ENCODE data around the gene MUTYH.

DNA sequence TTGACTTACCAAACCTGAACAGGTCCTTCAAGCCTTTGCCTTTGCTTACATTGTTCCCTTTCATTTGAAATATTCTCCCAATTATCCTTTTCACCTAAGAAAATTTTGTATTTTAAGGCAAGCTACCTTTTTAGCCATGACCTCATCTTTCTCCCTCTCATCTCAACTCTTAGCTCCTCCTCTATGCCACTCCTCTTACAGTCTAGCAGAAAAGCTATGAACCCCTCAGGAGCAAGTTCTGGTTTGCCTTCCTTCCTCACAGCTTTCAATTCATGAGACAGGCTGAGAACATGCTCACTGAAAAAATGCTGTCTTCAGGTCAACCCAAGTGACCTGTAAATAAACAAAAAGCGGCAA, 8.3 kb upstream of the MUTYH start:
- TF ChIP-seq, protein P1, sequence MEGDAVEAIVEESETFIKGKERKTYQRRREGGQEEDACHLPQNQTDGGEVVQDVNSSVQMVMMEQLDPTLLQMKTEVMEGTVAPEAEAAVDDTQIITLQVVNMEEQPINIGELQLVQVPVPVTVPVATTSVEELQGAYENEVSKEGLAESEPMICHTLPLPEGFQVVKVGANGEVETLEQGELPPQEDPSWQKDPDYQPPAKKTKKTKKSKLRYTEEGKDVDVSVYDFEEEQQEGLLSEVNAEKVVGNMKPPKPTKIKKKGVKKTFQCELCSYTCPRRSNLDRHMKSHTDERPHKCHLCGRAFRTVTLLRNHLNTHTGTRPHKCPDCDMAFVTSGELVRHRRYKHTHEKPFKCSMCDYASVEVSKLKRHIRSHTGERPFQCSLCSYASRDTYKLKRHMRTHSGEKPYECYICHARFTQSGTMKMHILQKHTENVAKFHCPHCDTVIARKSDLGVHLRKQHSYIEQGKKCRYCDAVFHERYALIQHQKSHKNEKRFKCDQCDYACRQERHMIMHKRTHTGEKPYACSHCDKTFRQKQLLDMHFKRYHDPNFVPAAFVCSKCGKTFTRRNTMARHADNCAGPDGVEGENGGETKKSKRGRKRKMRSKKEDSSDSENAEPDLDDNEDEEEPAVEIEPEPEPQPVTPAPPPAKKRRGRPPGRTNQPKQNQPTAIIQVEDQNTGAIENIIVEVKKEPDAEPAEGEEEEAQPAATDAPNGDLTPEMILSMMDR (IDR thresholded peaks at IDR 0.05): no peak
- TF ChIP-seq EZH2 (IDR thresholded peaks at IDR 0.05): no peak

All from neural progenitor cell (in vitro differentiated cells).